ENCODE results near the gene ERCC6. TPM values are rescaled to one million over a fixed set of nuclear protein-coding genes. Genes with fewer than 3 reads are reported as not detected.

Gene ERCC6
- total RNA-seq, 1 experiment from 2014 or later, result 49.7 TPM

GRCh38 chr10:49541762-49542161 lies 2.8 kb upstream of the ERCC6 start:
- H3K9me2 ChIP-seq (ENCODE audit: insufficient read depth), result no peaks in the 10 kb centered on the region
- H3K9me3 ChIP-seq (ENCODE audit: insufficient read depth, low read depth), result peaks cover 13% of the 10 kb centered on the region; the same call in 1 of the 2 replicates
- CTCF ChIA-PET, result interaction anchor here (0.9 kb wide), 1 partner anchor 51 kb away, joined by 3 read pairs; no protein-coding TSS in a partner anchor
- no peak for TF ChIP-seq EZH2 (IDR thresholded peaks at IDR 0.05; ENCODE audit: low read depth)
- TF ChIP-seq, protein P1, sequence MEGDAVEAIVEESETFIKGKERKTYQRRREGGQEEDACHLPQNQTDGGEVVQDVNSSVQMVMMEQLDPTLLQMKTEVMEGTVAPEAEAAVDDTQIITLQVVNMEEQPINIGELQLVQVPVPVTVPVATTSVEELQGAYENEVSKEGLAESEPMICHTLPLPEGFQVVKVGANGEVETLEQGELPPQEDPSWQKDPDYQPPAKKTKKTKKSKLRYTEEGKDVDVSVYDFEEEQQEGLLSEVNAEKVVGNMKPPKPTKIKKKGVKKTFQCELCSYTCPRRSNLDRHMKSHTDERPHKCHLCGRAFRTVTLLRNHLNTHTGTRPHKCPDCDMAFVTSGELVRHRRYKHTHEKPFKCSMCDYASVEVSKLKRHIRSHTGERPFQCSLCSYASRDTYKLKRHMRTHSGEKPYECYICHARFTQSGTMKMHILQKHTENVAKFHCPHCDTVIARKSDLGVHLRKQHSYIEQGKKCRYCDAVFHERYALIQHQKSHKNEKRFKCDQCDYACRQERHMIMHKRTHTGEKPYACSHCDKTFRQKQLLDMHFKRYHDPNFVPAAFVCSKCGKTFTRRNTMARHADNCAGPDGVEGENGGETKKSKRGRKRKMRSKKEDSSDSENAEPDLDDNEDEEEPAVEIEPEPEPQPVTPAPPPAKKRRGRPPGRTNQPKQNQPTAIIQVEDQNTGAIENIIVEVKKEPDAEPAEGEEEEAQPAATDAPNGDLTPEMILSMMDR (conservative IDR thresholded peaks at IDR 0.05), result no peak
- no peak overlapping the region for H3K4me3 ChIP-seq
- H3K4me2 ChIP-seq, result no peak overlapping the region
- BruUV-seq (replicated peaks), result no TSS peak
- H4K20me1 ChIP-seq (ENCODE audit: insufficient read depth), result peaks cover 6% of the 10 kb centered on the region; the same call in 1 of the 2 replicates
- H3K27ac ChIP-seq, result no peak overlapping the region
- H3K27me3 ChIP-seq (ENCODE audit: insufficient read depth, low read depth), result no peaks in the 10 kb centered on the region
- peaks cover 20% of the 10 kb centered on the region for H3K4me1 ChIP-seq (replicated peaks; ENCODE audit: insufficient read depth)
- intact Hi-C loops (cut with micrococcal nuclease; ENCODE audit: unreplicated experiment), result no loop called here
- no peak overlapping the region for H2AFZ ChIP-seq
- POLR2A ChIA-PET (ENCODE audit: unreplicated experiment), result no interaction called here
- peaks cover 18% of the 10 kb centered on the region for H3K79me2 ChIP-seq (ENCODE audit: low read depth)
- DNase-seq, result no peak
- peaks cover 14% of the 10 kb centered on the region; the same call in 1 of the 2 replicates for H3F3A ChIP-seq (ENCODE audit: insufficient read depth, low read depth)
- H3K36me3 ChIP-seq (ENCODE audit: low read depth), result no peaks in the 10 kb centered on the region

- no peaks in the 10 kb centered on the region for H3K27me3 ChIP-seq (ENCODE audit: insufficient read depth, low read depth)
- H3K9me2 ChIP-seq (ENCODE audit: insufficient read depth), result no peaks in the 10 kb centered on the region
- ChIA-PET POLR2A (ENCODE audit: unreplicated experiment) (interaction anchor here (0.6 to 0.7 kb wide), 3 partner anchors 12 to 878 kb away, joined by 4 to 7 read pairs (median 7); no protein-coding TSS in a partner anchor), CTCF (interaction anchor here (1.7 kb wide), 1 partner anchor 12 kb away, joined by 9 read pairs; no protein-coding TSS in a partner anchor)
- H3K36me3 ChIP-seq (ENCODE audit: low read depth), result peaks cover 6% of the 10 kb centered on the region
- H3F3A ChIP-seq (ENCODE audit: insufficient read depth, low read depth), result peaks cover 14% of the 10 kb centered on the region; the same call in 1 of the 2 replicates
- H4K20me1 ChIP-seq (ENCODE audit: insufficient read depth), result peaks cover 6% of the 10 kb centered on the region
- TF ChIP-seq, protein P1 (conservative IDR thresholded peaks at IDR 0.05), result no peak
- no peak for TF ChIP-seq EZH2 (IDR thresholded peaks at IDR 0.05; ENCODE audit: low read depth)
- H3K27ac ChIP-seq, result peak overlapping the region; percentile 90
- DNase-seq, result no peak
- no TSS peak for BruUV-seq (replicated peaks)
- peaks cover 33% of the 10 kb centered on the region for H3K79me2 ChIP-seq (ENCODE audit: low read depth)
- peak overlapping the region; percentile 99 for H3K4me2 ChIP-seq
- peak overlapping the region; percentile 97 for H2AFZ ChIP-seq
- peaks cover 12% of the 10 kb centered on the region; the same call in 1 of the 2 replicates for H3K9me3 ChIP-seq (ENCODE audit: insufficient read depth, low read depth)
- peaks cover 24% of the 10 kb centered on the region for H3K4me1 ChIP-seq (replicated peaks; ENCODE audit: insufficient read depth)
- intact Hi-C loops (cut with micrococcal nuclease; ENCODE audit: unreplicated experiment), result no loop called here
- peak overlapping the region; percentile 99 for H3K4me3 ChIP-seq
Measured at GRCh38 chr10:49540056-49540797, 1.3 kb upstream of the ERCC6 start.

- H2AFZ ChIP-seq, result peak overlapping the region; percentile 97
- peak overlapping the region; percentile 90 for H3K27ac ChIP-seq
- H3K4me2 ChIP-seq, result peak overlapping the region; percentile 99
- ChIA-PET POLR2A (ENCODE audit: unreplicated experiment) (interaction anchor here (0.5 to 1.7 kb wide), 5 partner anchors 12 to 1285 kb away, joined by 4 to 57 read pairs (median 7); no protein-coding TSS in a partner anchor), CTCF (interaction anchor here (0.6 to 1.7 kb wide), 4 partner anchors 11 to 352 kb away, joined by 3 to 13 read pairs (median 6); no protein-coding TSS in a partner anchor)
- peaks cover 10% of the 10 kb centered on the region for H3K36me3 ChIP-seq (ENCODE audit: low read depth)
- peaks cover 26% of the 10 kb centered on the region for H3K4me1 ChIP-seq (replicated peaks; ENCODE audit: insufficient read depth)
- H4K20me1 ChIP-seq (ENCODE audit: insufficient read depth), result peaks cover 6% of the 10 kb centered on the region
- peak; percentile 62 to 72 for DNase-seq
- no TSS peak for BruUV-seq (replicated peaks)
- no peak for TF ChIP-seq EZH2 (IDR thresholded peaks at IDR 0.05; ENCODE audit: low read depth)
- TF ChIP-seq, protein P1 (conservative IDR thresholded peaks at IDR 0.05), result peak; percentile 35; the same call in 1 of the 2 replicates
- no peaks in the 10 kb centered on the region for H3K27me3 ChIP-seq (ENCODE audit: insufficient read depth, low read depth)
- peak overlapping the region; percentile 99 for H3K4me3 ChIP-seq
- H3K79me2 ChIP-seq (ENCODE audit: low read depth), result peaks cover 42% of the 10 kb centered on the region
- H3F3A ChIP-seq (ENCODE audit: insufficient read depth, low read depth), result peaks cover 14% of the 10 kb centered on the region; the same call in 1 of the 2 replicates
- H3K9me3 ChIP-seq (ENCODE audit: insufficient read depth, low read depth), result peaks cover 5% of the 10 kb centered on the region; the same call in 1 of the 2 replicates
- intact Hi-C loops (cut with micrococcal nuclease; ENCODE audit: unreplicated experiment), result loop anchor here (1.0 kb wide), 2 partner anchors 30 to 54 kb away; no protein-coding TSS in a partner anchor
- H3K9me2 ChIP-seq (ENCODE audit: insufficient read depth), result no peaks in the 10 kb centered on the region
Measured at GRCh38 chr10:49539320-49539885, 482 bp upstream of the ERCC6 start.

Data from PC-9 (cell line).